Inflammatory macrophage treated with lipopolysaccharide for 4 hours (primary cell): ENCODE measurements around the gene SMIM26.
"Not testable (repeated sequence)": the region's sequence is repeated elsewhere in the genome, so short reads cannot be mapped to it uniquely, and the experiment has no call there.

ENCODE experiments used
- DNase-seq: peaks from one replicate; pipeline ENCODE4 v3.0.0-alpha.2; 2020

The SMIM26 gene

DNA sequence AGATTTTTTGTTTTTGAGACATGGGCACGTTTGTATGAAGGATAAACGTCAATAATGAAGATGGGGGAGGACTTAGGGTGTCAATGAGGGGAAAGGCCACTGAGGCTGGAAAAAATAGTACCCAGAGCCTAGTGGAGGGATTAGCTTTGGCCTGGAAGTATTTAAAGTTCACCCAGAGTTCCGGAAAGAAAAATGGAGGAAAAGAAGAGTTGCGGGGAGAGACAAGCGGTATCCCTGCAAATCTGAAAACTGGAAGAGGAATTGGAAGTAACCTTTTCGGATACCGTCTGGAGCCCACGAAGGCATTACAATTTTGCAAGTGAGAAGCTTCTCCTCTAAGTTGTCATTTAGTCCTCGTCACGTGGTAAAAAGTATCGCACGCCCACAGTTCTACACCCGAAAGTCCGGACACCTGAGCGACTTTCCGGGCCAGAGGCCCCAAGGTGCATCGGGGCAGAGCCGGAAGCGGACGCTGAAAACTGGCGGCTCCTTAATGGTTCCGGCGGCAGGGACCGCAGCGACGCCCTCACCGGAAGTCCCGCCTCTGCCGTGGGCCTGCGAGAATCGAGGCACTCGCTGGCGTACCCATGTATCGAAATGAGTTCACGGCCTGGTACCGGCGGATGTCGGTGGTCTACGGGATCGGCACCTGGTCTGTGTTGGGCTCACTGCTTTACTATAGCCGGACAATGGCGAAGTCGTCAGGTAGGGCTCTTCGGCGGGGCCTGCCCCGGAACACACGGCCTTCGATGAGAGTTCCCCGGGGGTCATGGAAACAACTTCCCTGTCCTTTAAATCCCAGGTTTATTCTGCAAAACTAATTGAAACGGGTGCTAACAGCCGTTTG lies at the start of gene SMIM26:
TSS of gene SMIM26 (plus strand) at position 541 of the 847 bp plus-strand sequence. CDS start at position 588, 47 bp downstream.
- peak; percentile 92 for DNase-seq

GRCh38 chr20:18522066-18522465 lies 45.2 kb upstream of the SMIM26 start:
- DNase-seq, result not testable (repeated sequence)

GRCh38 chr20:18523066-18523465 lies 44.2 kb upstream of the SMIM26 start:
- no peak for DNase-seq

DNA sequence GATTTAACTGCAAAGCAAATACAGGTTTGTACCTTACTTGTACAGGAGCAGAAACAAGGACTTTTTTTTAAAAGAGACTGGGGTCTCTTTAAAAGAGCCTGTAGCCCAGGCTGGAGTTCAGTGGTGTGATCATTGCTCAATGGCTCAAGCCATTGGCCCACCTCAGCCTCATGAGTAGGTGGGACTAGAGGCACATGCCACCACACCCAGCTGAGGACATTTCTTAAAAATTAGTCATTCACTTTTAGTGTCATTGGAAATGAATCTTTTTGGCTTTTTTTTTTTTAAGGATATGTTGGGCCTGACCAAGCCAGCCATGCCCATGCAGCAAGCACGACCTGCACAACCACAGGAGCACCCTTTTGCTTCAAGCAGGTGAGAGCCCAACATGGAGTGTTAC lies 42.6 kb upstream of the SMIM26 start:
- DNase-seq, result peak; percentile 50

GRCh38 chr20:18526761-18527160 lies 40.5 kb upstream of the SMIM26 start:
- not testable (repeated sequence) for DNase-seq

- no peak for DNase-seq
These were observed 39.9 kb upstream of the SMIM26 start for GRCh38 chr20:18527339-18527738.

DNA sequence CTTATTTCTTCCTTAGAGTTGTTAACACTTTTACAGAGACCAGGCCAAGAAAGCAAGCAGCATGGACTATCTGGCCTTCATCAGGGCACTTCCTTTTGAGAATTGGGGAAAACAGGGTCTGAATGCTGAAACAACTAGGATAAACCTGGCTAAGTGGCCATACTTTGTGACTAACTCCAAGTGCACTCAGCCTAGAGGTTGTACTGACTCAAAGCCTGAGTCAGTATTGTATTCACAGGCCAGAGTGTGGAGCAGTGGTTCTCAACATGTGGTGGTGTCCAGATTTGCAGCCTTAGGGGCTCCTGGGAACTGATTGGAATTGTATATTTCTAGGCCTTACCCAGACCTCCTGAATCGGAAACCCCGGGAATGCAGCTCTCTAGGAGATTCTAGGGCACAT lies 39.4 kb upstream of the SMIM26 start:
- no peak for DNase-seq

DNA sequence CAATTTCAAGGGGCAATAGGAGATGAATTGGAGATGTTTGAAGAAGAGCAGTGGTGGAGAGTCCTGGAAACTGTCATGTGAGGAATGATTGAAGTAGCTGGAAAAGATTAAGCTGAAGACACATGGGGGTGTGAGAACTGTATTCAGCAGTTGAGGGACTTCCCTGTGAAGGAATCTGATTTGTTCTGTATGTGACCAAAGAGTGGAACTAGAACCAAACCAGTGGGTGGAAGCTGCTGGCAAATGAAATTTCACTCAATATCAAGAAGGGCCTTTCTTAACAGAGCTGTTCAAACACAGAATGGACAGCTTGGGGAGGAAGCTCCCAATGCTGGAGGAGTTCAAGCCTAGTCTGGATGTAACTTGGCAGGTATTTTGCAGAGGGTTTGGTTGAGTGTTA lies 38.2 kb upstream of the SMIM26 start:
- DNase-seq, result peak; percentile 40

- no peak for DNase-seq
These were observed 34.6 kb upstream of the SMIM26 start for GRCh38 chr20:18532626-18533025.

DNA sequence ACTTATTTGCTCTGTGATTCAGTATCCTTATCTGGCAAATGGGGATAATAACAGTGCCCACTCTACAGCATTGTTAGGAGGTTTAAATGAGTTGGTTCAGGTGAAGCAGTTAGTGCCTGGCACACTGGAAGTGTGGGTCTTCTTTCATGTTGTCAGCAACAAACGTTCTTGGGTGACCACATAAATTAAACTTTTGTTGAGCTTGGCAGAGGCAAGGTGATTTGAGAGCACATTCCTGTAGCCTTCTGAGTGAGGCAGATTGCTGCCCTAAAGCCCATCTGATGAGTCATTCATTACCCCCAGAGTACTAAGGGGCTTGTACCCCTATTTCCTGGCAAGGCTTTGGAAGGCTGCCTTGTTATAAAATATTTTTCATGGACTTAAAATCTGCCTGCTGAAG lies 33.7 kb upstream of the SMIM26 start:
- no peak for DNase-seq

DNA sequence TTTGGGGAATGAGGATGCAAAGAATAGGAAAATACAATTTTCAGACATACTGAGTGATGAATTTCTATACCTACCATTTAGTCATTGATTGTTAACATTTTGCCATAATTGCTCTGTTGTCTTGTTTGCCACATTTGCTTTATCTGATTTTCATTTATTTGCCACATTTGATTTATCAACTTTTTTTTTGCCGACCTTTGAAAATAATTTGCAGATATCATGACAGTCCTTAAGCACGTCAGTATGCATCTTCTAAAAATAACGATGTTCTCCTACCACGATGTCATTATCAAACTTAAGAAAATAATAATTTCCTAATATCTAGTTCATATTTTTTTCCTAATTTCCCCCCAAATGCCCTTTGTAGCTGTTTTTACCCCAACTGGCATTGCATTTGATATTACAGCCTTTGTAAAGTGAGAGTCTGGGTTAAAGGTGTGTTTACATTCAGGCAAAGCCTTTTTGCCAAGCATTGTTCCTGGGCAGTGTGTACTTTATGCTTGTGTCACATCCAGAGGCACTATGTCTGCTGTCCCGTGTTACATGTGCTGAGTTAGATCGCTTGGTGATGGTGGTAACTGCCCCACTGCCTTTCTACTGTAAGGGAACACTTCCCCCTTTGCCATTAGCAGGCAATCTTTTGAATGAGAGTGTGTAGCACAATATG lies 33.1 kb upstream of the SMIM26 start:
- DNase-seq, result no peak

- no peak for DNase-seq
These were observed 29.6 kb upstream of the SMIM26 start for GRCh38 chr20:18537651-18538050.

- DNase-seq, result no peak
These were observed 25.5 kb upstream of the SMIM26 start for GRCh38 chr20:18541741-18542140.

DNA sequence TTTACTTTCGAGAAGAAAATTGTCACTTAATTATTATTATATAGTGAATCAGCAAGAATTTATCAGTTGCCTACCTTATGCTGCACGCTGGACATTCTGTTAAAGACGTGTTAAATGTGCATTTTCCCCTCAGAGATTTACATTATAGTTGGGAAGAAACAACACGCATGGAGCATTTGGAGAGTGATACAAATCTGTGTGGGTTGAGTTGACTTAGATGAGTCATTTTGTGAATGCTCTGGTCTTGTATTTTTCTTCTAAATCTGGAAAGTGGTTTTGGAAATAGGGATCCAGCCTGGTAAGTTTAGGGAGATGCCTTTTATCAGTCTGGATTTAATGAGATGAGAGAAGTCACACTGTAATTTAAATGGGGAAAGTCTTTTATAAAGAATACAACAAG lies 24.0 kb upstream of the SMIM26 start:
- DNase-seq, result no peak

DNA sequence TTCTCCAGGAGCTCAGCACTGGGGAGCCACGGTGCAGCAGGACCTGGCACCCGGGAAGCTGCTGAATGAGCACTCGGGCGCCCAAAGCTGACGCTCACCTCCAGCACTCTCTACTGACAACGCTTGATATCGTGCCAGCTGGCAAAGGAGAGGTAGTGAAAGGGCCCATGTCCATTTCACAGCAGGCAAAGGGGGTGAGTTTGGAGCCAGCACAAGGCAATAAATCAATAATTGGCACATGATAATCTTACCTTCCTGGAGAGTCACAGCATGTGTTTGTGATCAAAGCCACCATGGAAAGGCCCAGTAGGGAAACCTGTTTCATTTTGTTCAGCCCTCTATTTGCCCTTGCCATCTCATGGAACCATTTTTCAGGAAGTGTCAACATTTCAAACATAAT lies 23.3 kb upstream of the SMIM26 start:
- DNase-seq, result no peak

DNA sequence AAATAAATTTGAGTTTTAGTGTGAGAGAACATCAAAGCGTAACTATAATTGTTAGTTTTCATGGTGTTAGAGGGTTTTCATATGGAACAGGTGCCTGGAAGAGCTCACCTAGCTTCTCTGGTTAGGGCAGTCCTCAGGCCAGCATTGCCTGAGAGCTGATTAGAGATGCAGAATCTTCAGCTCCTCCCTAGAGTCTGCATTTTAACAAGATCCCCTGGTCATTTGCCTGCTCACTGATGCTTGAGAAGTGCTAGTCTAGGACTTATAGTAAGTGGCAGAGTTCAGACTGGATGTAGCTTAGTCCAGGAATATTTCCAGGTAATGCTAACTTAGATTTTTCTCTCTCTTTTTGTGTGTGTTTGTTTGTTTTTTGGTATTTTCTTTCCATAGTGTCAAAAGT lies 21.7 kb upstream of the SMIM26 start:
- no peak for DNase-seq

DNA sequence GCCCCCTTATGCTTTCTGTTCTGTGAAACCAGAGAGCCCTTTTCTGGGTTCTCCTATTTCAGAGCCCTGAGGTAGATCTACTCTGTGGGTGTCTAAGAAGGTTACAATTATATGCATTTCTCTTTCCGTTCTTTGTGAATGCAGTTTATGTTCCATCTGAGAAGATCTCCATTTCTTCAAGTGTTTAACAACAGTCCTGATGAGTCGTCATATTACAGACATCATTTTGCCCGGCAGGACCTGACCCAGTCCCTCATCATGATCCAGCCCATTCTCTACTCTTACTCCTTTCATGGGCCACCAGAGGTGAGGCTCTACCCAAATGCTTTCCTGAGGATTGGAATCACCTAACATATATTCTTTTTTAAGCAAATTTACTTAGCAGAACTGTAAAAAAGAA lies 18.8 kb upstream of the SMIM26 start:
- DNase-seq, result no peak

DNA sequence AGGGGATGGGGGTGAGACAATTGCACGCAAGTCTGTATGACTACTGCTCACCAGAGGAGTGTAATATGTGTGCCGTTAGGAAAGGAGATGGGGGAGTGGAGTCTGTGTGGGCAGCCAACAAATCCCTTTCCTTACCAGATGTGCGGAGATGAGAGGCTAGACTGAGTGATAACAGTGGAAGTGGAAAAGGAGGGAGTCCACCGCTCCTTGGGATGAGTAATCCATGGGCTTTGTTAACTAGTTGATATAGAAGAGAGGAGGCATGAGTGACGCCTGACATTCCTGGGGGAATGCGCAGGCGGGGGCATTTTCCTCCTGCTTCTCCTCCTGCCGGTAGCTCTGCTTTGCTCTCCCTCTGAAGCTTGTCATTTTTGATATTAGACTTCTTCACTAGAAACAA lies 13.5 kb upstream of the SMIM26 start:
- DNase-seq, result no peak

- no peak for DNase-seq
These were observed 483 bp downstream of the SMIM26 start for GRCh38 chr20:18567739-18568091.

DNA sequence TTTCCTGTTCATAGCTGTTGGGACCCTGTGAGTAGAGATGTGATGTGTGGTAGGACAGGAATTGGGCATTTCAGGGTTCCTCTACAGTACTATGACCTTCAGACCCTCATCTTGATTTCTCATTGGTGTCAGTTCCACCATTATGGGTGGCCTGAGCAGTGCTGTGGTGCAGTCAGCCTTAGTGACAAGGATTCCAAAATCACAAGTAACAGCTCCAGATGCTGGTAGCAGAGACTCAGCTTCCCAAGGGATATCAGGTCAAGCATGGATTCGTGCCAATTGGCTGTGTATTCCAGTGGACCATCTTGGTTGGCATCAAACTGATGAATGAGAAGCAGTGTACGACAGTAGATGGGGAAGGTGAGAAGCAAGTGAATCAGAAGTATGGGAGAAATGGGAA lies 3.8 kb downstream of the SMIM26 start:
- DNase-seq, result no peak

DNA sequence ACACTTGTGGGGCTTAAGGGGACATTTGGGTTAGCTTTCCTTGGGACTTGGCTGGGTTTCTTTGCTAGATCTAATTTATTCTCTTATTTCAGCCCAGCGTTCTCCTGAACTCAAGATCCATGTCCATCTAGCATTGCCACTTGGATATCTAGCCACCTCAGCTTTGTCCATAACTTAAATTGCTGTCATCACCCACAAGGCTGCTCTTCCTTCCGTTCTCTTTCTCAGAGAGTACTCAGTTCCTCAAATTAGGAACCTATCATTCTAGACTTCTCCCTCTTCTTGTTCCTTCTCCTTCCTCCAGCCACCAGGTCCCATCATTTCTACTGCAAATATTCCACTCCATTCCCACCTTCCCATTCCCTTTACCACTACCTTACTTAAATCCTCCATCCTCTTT lies 4.3 kb downstream of the SMIM26 start:
- DNase-seq, result peak; percentile 60

DNA sequence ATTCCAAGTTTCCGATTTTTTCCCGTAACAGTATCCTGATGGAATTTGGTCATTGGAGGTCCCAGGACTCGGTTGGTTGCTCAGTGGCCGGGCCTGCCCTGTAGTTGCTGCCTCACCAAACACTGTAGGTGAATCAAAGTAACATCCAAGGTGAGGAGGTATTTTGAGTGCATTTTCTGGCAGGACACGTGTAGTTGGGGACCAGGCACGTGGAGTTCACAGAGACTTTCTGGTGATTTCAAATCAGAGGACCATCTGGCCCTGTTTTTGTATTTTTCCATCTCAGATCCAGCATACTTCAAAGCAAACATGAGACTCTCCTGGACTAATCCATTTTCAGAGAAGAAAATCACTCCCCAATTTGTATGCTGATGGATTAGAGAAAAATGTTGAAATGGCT lies 10.7 kb downstream of the SMIM26 start:
- DNase-seq, result no peak

DNA sequence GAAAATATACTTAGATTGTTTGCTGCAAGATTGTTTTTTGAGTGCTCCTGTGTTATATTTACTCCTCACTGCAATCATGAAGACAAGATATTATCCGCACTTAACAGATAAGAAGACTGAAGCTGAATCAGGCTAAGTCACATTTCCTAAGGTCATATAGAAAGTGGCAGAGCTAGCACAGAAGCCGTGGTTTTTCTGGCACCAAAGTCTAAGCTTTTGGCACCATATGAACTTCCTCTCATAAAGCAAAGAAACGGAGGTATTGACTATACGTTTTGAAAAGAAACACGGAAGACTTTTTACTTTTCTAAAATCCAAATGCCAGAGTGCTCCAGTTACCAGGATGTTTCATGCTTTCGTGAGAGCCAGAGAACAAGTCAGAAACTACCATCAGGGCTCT lies 11.3 kb downstream of the SMIM26 start:
- DNase-seq, result no peak

DNA sequence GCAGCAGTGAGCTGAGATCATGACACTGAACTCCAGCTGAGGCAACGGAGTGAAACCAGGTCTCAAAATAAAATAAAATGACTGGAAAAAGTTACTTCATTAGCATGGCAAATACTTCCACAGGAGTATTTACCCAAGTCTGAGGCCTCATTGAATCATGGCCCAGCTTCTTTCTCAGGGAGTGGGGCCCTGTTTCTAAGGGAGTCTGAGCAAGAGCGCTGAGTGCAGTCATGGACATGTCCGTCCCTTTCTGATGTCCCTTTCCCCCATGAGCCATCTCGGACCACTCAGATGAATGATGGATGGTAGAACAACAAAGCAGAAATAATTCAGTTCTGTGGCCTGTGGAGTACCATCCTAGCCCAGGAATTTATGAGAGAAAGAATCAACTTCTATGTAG lies 12.8 kb downstream of the SMIM26 start:
- no peak for DNase-seq

DNA sequence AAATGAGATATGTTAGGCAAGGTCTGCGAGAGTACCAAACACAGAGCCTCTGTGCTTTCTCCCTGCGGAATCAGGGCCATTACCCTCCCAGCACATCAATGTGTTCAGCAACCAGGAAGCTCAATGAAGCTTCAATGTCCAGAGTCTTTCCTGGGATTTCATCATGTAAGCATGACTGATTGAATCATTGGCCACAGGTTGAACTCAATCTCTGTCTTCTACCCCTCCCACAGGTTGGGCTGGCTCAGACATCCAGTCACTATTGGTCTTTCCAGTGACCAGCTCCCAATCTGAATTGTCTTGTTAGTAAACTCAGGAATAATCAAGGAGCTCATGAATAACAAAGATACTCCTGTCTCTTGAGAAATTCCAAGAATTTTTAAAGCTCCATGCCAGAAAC lies 17.9 kb downstream of the SMIM26 start:
- peak; percentile 44 for DNase-seq
